Right forelimb (tissue), 1 donor: ENCODE data around the gene CABYR.

ENCODE experiments used
- DNase-seq: peaks from one replicate; pipeline ENCODE4 v3.0.0-alpha.2; 2018

Gene CABYR

DNA sequence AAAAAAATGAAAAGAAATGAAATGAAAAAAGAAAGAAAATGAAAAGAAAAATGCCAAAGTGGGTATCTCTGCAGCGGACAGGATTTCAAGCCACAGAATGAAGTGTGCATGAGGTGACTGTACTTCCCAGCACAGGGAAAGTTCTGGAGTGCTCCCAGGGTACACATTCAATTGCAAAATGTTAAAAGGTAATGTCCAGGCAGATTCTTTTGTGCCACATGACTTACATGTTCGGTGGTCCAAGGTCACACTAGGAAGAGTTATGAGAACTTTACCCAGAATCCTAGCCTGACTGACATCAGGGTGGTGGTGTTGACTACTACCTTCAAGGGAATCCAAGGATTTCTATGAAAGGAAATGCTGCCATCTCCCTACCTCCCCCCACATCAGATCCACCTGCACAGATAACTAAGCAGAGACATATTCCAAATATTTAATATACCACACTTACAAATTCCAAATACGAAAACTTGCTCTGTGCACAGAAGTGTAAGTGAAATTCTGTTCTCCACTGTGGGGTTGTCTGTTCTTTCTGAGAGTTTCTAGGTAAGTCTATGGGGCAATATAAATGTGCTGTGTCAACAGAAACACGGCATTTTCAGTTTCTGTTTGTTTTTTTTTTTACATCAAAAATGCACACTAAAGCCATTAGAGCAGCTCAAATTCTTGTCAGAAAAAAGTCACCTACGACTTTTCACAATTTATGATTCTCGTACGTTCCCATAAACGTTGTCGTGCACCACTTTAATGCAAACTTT lies 56.6 kb downstream of the CABYR start:
- no peak for DNase-seq

DNA sequence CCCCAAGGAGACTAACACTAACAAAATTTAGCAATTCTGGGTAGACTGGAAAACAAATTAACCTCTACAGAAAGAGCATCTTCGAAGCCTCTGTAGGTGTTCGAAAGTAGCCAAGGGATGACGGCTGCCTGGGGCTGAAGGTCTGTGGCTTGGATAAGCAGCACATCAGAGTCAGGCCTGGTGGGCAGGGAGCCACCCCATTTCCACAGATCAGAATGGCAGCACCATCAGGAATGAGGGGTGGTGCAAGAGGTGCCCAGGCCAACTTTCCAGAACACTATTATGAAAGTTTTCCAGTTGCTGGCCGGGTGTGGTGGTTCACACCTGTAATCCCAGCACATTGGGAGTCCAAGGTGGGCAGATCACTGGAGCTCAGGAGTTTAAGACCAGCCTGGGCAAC lies 57.9 kb downstream of the CABYR start:
- DNase-seq: no peak

DNA sequence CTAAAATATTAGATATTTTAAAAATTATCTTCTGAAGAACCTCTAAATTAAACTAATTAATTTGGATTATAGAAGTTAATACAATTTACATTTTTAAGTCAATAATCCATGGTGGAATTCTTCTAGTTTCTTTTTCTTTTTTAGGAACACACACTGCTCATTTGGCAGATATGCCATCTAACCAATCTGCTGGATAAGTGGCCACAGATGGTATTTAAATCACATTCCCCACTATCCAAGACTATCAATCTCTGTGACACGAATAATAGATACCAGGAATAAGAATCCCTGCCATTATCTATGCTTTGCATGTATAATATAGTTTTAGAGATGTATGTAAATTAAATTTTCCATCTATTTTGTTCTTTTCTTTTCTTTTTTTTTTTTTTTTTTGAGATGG lies 58.5 kb downstream of the CABYR start:
- DNase-seq: no peak

DNA sequence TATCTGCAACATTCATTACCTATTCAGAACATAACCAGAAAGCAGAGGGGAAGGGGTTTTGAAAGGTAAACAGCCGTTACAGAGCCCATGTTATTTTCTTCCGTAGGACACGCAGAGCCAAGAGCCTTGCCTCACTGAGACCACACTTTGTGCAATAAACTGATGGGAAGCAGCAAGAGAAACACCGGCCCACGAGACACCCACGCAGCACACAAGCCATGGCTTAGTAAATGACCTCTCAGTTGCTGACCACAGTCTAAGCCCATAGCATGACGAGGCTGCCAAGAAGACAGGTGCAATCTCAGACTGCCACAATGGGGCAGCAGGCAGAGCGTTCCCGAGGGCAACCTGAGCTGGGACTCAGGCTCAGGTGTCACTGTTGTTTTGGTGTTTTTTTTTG lies 59.6 kb downstream of the CABYR start:
- DNase-seq: no peak

DNA sequence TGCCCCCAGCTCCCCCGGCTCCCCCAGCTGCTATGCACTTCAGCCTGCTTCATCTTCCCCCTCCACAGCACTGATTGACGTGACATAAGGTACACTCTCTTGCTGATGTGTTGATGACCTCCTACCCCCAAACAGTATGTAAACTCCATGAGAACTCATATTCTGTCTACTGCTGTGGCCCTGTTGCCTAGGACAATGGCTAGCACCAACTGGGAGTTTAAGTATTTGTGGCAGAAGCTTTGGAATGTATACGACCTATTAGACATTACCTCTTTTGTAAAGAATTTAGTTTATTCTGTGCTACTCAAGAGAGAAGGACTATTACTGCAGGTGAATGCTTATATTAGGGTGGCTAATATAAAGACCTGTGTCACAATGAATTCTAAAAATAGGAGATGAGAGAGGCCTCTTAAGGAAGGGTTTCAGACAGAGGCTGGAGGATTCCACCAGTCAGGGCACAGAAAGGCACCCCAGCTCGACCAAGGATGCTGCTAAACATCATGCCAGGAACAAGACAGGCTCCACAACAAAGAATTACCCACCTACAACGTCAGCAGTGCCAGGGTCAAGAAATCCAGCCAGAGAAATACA lies 60.6 kb downstream of the CABYR start:
- no peak for DNase-seq

DNA sequence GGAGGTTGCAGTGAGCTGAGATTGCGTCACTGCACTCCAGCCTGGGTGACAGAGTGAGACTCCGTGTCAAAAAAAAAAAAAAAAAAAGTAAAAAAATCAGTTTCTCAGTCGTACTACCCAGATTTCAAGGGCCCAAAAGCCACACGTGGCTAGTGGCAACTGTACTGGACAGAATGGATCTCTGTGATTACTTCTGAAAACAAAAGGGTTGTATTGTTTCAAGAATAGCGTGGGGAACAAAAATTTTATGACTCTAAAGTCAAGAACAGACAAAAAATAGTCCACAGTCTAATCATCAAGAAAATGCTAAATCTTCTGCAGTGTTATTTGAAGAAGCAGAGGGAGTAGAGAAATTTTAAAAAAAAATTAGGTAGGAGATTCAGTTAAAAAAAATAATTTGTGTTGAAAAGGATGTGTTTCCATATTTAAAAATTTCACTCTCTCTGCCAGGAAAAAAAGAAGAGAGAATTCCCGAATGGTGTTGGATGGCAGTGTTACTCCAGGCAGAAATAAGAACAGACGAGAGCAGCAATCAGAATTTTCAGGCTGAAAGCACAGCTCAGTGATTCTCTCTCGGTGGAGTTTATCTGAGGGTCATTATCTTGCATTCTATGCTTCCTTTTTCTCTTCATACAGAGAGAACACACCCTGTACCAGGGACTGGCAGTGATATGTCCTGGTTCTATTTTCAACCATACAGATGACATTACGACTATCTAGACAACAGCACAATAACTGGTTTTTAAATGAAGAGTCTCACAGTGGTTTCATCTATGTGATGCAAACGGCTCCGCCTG lies 61.8 kb downstream of the CABYR start:
- DNase-seq: no peak

DNA sequence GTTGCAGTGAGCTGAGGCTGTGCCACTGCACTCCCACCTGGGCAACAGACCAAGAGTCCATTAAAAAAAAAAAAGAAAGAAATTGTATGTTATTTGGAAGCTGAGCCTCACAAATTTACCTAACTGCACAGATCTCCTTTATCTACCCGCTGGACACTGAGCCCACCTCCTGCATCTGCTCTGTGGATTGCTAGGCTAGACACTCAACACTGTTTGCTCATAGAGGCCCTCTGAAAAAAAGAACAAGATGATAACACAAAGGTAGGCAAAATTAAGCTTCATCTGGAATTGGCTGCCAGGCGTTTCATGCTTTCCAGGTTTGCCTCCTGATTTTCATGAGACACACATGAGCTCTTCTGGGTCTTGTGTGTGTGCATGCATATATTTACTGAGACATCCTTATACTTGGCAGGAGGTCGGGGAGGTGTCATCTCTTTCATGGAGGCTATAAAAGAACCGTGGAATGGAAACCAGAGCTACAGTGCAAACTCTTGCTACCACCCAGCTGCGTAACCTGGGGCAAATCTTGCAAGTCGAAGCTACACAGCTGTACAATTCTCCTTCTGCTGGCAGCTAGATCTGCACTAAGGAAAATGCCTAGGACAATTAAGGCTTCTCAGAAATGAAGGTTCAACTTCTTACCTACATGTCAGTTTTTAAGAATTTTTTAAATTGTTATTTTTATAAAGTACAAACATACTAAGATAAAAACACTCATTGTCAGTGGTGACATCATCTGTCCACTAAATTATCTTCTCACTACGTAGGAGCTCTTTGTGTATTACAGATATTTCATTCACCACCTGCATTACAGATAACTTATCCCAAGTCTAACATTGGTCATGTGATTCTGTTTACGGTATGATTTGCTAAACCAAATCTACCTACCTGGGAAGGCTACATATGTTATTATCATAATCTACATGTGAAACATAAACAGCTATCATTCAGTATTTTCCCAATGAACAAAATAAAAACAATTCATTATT lies 63.1 kb downstream of the CABYR start:
- DNase-seq: no peak

DNA sequence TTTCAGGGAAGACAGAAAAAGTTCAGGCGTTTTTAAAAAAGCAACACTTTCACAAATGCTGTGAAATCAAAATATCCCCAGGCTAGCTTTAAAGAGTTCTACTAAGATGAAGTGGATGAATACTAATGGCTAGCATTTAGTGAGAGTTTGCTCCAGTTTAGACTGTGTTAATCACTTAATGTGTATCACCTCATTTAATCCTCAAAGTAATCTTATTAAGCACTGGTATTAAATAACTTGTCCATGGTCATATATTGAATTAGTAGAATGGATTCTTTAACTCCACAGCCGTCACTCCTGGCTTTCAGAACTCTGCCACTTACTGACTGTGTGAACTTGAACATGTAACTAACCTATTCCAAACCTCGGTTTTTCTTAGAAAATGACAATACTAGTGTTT lies 66.0 kb downstream of the CABYR start:
- DNase-seq: no peak

DNA sequence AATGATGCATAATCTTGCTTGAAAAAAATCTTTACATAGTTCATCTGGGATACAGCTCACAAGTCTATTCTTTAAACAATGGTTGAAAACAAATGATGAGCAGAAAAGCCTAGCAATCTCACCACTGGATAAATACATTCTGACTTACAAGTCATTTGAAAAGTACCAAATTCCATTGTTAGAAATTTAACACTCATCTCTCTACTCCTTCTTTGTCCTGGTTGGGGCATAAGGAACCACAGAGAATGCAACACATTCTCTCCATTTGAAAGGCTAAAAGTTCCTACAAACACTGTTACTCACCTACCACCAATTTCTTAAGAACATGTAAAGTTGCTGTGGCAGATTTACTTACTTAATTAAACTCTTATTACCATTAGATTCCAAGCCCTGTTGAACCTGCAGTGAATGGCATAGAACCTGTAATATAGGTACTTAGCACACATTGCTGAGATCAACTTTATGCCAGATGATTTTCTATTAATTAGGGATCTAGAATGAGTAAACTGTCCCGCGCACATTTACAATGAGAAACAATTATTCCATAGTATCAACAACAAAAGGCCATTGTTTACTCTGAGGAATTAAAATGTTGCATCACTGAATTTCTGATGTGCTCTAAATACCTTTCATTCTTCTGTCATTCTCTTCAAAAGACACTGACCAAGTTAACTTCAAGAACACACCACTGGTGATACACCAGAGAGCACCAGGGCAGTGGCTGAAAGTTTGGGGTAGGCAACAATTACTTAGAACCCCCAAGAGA lies 69.6 kb downstream of the CABYR start:
- no peak for DNase-seq

DNA sequence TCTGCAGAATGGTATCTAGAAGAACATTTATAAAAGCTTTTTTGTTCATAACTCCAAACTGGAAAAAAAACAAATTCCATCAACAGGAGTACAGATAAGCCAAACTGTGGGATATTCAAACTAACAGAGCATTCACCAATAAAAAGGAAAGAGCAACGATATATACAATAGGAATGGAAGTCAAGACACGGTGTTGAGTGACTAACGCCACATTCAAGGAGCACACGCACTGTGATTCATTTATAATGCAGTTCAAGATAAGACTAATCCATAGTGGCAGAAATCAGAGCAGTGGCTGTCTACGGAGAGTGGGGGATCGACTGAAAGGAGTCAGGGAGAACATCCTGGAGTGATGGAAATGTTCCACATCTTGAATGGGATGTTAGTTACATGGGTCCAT lies 70.7 kb downstream of the CABYR start:
- no peak for DNase-seq
